GM10266 (cell line): ENCODE measurements around the gene LOXL4.

Experiments used
- DNase-seq: peaks from one replicate; pipeline ENCODE4 v3.0.0; 2012; ENCODE audit errors: extremely low spot score
- CTCF ChIP-seq: IDR thresholded peaks from 2 replicates; pipeline ENCODE4 v1.5.1; 2012; ENCODE audit warnings: mild to moderate bottlenecking, low read depth; ENCODE audit not compliant: control insufficient read depth, insufficient read depth; ENCODE audit errors: missing control alignments

Gene LOXL4

GRCh38 chr10:98276311-98276710 is 8.3 kb upstream of the LOXL4 start:
- TF ChIP-seq CTCF = no peak
- no peak for DNase-seq

GRCh38 chr10:98274562-98274961 is 6.6 kb upstream of the LOXL4 start:
- TF ChIP-seq CTCF = no peak
- DNase-seq = no peak

- TF ChIP-seq CTCF = no peak
- DNase-seq = no peak
Measured at GRCh38 chr10:98273057-98273850, 5.3 kb upstream of the LOXL4 start.

- TF ChIP-seq CTCF = no peak
Measured at GRCh38 chr10:98272656-98273055, 4.7 kb upstream of the LOXL4 start.

GRCh38 chr10:98272245-98272644 is 4.3 kb upstream of the LOXL4 start:
- DNase-seq = no peak
- no peak for TF ChIP-seq CTCF

More at GRCh38 chr10:98272656-98273055, 4.7 kb upstream of the LOXL4 start:
- no peak for DNase-seq

GRCh38 chr10:98270786-98271185 is 2.8 kb upstream of the LOXL4 start:
- no peak for DNase-seq
- no peak for TF ChIP-seq CTCF

- DNase-seq = no peak
- no peak for TF ChIP-seq CTCF
Measured at GRCh38 chr10:98270073-98270740, 2.2 kb upstream of the LOXL4 start.
